ENCODE measurements around the gene AIFM3. TPM values are rescaled to one million over a fixed set of nuclear protein-coding genes. Genes with fewer than 3 reads are reported as not detected.
A peak's percentile ranks its signal among the peaks of the same experiment; 100 is the strongest.

AIFM3 gene
- total RNA-seq, 1 experiment from 2014 or later, result 1.1 TPM

DNA sequence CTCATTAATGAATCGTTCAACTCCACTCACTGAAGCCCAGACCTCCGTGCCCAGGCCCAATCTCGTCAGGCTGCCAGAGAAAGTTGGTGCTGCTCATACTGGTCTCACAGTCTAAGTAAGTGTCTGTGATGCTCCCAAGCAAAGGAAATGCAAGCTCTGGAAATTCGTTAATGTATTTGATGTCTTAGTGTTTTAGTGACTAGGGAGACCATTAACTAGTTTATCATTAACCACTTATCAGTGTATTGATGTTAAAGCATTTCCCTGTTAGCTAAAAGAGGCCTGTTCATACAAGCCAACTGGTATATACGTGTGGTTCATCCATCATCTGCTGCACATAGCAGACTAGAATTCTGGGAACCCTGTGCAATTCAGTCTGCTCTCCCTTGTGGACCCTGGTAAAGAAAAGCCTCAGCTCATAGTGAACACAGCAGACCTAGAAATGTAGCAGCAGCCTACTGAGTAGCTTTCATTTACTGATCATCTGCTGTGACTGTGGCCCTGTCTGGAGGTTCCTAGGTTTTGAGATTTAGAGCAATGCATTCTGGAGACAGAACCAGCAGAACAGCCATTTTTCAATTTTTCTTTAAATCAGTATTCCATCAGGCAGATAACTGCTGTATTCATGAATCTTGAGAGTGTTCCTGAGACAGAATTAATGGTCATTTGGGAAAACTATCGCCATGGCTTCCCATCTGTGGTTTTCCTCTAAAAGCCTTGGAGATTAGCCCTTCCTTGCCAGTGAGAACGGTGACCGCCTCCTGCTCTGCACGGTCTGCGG is 15.7 kb upstream of the AIFM3 start:
- BruUV-seq (replicated peaks), result no TSS peak
- TF ChIP-seq, protein P1, sequence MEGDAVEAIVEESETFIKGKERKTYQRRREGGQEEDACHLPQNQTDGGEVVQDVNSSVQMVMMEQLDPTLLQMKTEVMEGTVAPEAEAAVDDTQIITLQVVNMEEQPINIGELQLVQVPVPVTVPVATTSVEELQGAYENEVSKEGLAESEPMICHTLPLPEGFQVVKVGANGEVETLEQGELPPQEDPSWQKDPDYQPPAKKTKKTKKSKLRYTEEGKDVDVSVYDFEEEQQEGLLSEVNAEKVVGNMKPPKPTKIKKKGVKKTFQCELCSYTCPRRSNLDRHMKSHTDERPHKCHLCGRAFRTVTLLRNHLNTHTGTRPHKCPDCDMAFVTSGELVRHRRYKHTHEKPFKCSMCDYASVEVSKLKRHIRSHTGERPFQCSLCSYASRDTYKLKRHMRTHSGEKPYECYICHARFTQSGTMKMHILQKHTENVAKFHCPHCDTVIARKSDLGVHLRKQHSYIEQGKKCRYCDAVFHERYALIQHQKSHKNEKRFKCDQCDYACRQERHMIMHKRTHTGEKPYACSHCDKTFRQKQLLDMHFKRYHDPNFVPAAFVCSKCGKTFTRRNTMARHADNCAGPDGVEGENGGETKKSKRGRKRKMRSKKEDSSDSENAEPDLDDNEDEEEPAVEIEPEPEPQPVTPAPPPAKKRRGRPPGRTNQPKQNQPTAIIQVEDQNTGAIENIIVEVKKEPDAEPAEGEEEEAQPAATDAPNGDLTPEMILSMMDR (IDR thresholded peaks at IDR 0.05; ENCODE audit: unreplicated experiment), result no peak
- DNase-seq (ENCODE audit: unreplicated experiment), result no peak
- peaks cover 61% of the 10 kb centered on the region for H3K36me3 Mint-ChIP-seq (ENCODE audit: insufficient read depth, unreplicated experiment)
- no peaks in the 10 kb centered on the region for H3K9me3 Mint-ChIP-seq (ENCODE audit: unreplicated experiment)
- H3K27ac Mint-ChIP-seq (ENCODE audit: low read depth, unreplicated experiment), result peak overlapping the region; percentile 77
- no peak overlapping the region for H3K4me3 Mint-ChIP-seq (ENCODE audit: unreplicated experiment)
- H3K27me3 Mint-ChIP-seq (ENCODE audit: insufficient read depth, unreplicated experiment), result no peaks in the 10 kb centered on the region
- H3K4me1 Mint-ChIP-seq (ENCODE audit: insufficient read depth, unreplicated experiment), result peaks cover 33% of the 10 kb centered on the region
- intact Hi-C loops (cut with micrococcal nuclease), result loop anchor here (5.0 kb wide), 1 partner anchor 34 kb away; the partner anchor contains the start of gene CRKL
- ChIA-PET POLR2A (interaction anchor here (0.6 to 4.0 kb wide), 7 partner anchors 11 to 47 kb away, joined by 3 to 23 read pairs (median 4); no protein-coding TSS in a partner anchor), CTCF (interaction anchor here (0.6 to 1.7 kb wide), 3 partner anchors 25 to 66 kb away, joined by 3 to 7 read pairs (median 3); no protein-coding TSS in a partner anchor)

GRCh38 chr22:20951932-20952380 is 15.1 kb upstream of the AIFM3 start:
- H3K36me3 Mint-ChIP-seq (ENCODE audit: insufficient read depth, unreplicated experiment), result peaks cover 60% of the 10 kb centered on the region
- BruUV-seq (replicated peaks), result no TSS peak
- no peak for DNase-seq (ENCODE audit: unreplicated experiment)
- H3K27me3 Mint-ChIP-seq (ENCODE audit: insufficient read depth, unreplicated experiment), result no peaks in the 10 kb centered on the region
- peaks cover 27% of the 10 kb centered on the region for H3K4me1 Mint-ChIP-seq (ENCODE audit: insufficient read depth, unreplicated experiment)
- H3K4me3 Mint-ChIP-seq (ENCODE audit: unreplicated experiment), result no peak overlapping the region
- TF ChIP-seq, protein P1 (IDR thresholded peaks at IDR 0.05; ENCODE audit: unreplicated experiment), result no peak
- ChIA-PET CTCF (interaction anchor here (0.5 to 0.6 kb wide), 3 partner anchors 33 to 65 kb away, joined by 3 read pairs; no protein-coding TSS in a partner anchor), POLR2A (interaction anchor here (0.6 to 4.0 kb wide), 5 partner anchors 10 to 447 kb away, joined by 3 to 23 read pairs (median 3); no protein-coding TSS in a partner anchor)
- no peaks in the 10 kb centered on the region for H3K9me3 Mint-ChIP-seq (ENCODE audit: unreplicated experiment)
- no peak overlapping the region for H3K27ac Mint-ChIP-seq (ENCODE audit: low read depth, unreplicated experiment)
- intact Hi-C loops (cut with micrococcal nuclease), result loop anchor here (5.0 kb wide), 1 partner anchor 35 kb away; the partner anchor contains the start of gene CRKL

DNA sequence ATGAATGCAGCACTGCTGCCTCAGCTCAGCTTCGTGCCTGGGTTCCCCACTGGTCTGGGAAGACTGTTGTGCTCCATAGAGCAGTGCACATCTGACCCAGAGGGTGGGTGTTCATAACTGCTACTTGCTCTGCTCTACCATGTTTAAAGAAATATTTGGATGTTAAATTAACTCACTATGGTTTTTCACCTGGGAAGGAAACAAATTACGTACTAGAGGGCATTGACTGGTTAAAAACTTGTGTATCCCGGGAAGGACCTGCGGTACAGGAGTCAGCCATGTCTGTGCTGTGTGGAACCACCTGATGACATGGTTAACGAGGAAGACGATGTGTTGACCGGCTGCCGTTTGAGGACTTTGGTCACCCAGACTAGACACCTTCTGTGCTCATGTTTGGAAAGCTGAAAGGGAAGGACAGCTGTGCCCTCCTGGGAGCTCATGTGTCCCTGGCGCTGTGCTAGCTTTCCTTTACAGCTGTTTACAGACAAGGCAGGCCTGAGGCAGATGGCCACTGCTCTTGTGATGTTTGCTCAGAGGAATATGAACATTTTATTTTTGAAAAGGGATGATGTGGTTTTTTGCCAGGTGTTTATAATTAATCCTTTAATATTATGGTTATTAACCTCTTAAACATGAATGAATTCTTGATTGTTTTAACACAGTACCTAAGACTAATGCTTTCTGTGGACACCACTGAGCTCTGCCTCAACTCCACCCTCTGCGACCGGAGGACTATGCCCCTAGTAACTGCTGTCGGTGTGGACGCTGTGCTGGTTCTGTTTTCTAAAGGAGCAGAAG is 14.3 kb upstream of the AIFM3 start:
- H3K4me3 Mint-ChIP-seq (ENCODE audit: unreplicated experiment), result no peak overlapping the region
- CTCF ChIA-PET, result interaction anchor here (0.6 to 3.8 kb wide), 3 partner anchors 8 to 67 kb away, joined by 3 to 16 read pairs (median 3); no protein-coding TSS in a partner anchor
- intact Hi-C loops (cut with micrococcal nuclease), result loop anchor here (5.0 kb wide), 1 partner anchor 35 kb away; the partner anchor contains the start of gene CRKL

More for the DNA sequence above, 14.3 kb upstream of the AIFM3 start:
- TF ChIP-seq, protein P1 (IDR thresholded peaks at IDR 0.05; ENCODE audit: unreplicated experiment), result no peak
- Mint-ChIP-seq H3K27me3 (ENCODE audit: insufficient read depth, unreplicated experiment) (no peaks in the 10 kb centered on the region), H3K36me3 (ENCODE audit: insufficient read depth, unreplicated experiment) (peaks cover 58% of the 10 kb centered on the region), H3K27ac (ENCODE audit: low read depth, unreplicated experiment) (peak overlapping the region; percentile 49), H3K4me1 (ENCODE audit: insufficient read depth, unreplicated experiment) (peaks cover 25% of the 10 kb centered on the region), H3K9me3 (ENCODE audit: unreplicated experiment) (no peaks in the 10 kb centered on the region)
- POLR2A ChIA-PET, result interaction anchor here (0.7 to 4.0 kb wide), 7 partner anchors 11 to 447 kb away, joined by 3 to 23 read pairs (median 3); partner anchors contain the start of gene LZTR1
- TSS peak; percentile 14 for BruUV-seq (replicated peaks)
- DNase-seq (ENCODE audit: unreplicated experiment), result no peak

Data from MCF 10A (cell line).